IgD-negative memory B cell (primary cell): Measurements from ENCODE around the gene UAP1L1. TPM values are rescaled to one million over a fixed set of nuclear protein-coding genes. Genes with fewer than 3 reads are reported as not detected.
A peak's percentile ranks its signal among the peaks of the same experiment; 100 is the strongest.

ENCODE experiments used
- H3K27ac Mint-ChIP-seq, 3 donors: one replicate each; pipeline ENCODE4 v1.8.0; 2020 to 2022; ENCODE audit warnings: mild to moderate bottlenecking in 3 of 3, mixed read lengths in 3 of 3, moderate library complexity in 1 of 3
- H3K27me3 Mint-ChIP-seq: one replicate; pipeline ENCODE4 v1.8.0; 2021; ENCODE audit warnings: mixed read lengths
- H3K36me3 Mint-ChIP-seq: one replicate; pipeline ENCODE4 v1.8.0; 2020; ENCODE audit warnings: mild to moderate bottlenecking, mixed read lengths
- H3K4me1 Mint-ChIP-seq, 3 donors: one replicate each; pipeline ENCODE4 v1.8.0; 2020 to 2022; ENCODE audit warnings: mixed read lengths in 3 of 3, mild to moderate bottlenecking in 1 of 3
- H3K4me3 Mint-ChIP-seq, 4 donors: one replicate each; pipeline ENCODE4 v1.8.0; 2020 to 2022; ENCODE audit warnings: mild to moderate bottlenecking in 4 of 4, mixed read lengths in 4 of 4, moderate library complexity in 3 of 4
- H3K9me3 Mint-ChIP-seq, 3 donors: one replicate each; pipeline ENCODE4 v1.8.0; 2020 to 2021; ENCODE audit warnings: mixed read lengths in 3 of 3, mild to moderate bottlenecking in 1 of 3
- polyA plus RNA-seq: library from polyadenylated mRNA; unstranded; fragments of 300-500 nt; fragmentation: Illumina TruSeq; gene quantifications from one replicate; pipeline ENCODE4 v1.2.3, GENCODE V29; 2021

UAP1L1 gene
- polyA plus RNA-seq, 1 donor from 2014 or later: 3.0 TPM

DNA sequence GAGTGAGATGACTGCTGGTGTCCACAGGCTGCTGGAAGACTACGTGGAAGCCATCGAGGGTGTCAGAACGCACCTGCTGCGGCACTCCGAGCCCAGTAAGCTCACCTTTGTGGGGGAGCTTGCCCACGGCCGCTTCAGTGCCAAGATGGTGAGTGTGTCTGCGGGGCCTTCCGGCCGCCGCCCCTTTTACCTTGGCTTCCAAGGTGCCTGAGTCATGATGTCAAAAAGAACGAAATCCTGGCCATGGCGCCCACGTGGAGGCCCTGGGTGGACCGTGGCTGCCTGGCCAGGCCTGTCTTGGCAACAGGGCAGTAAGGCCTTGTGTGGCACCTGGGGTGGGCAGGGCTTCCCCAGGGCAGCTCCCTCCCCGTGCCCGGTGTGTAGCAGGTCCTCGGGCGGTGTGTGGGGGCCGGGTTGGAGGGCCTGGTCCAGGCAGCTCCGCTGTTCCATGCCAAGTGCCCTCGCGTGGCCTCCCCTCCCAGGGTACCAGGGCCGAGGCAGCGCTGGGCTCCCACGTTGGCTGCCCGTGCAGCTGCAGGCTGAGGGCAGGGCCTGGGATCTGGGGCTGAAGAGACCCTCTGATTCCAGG lies 29.4 kb downstream of the UAP1L1 start:
- Mint-ChIP-seq H3K9me3 (no peaks in the 10 kb centered on the region), H3K4me1 (no peaks in the 10 kb centered on the region), H3K4me3 (no peak overlapping the region), H3K27ac (no peak overlapping the region), H3K27me3 (no peaks in the 10 kb centered on the region), H3K36me3 (no peaks in the 10 kb centered on the region)

DNA sequence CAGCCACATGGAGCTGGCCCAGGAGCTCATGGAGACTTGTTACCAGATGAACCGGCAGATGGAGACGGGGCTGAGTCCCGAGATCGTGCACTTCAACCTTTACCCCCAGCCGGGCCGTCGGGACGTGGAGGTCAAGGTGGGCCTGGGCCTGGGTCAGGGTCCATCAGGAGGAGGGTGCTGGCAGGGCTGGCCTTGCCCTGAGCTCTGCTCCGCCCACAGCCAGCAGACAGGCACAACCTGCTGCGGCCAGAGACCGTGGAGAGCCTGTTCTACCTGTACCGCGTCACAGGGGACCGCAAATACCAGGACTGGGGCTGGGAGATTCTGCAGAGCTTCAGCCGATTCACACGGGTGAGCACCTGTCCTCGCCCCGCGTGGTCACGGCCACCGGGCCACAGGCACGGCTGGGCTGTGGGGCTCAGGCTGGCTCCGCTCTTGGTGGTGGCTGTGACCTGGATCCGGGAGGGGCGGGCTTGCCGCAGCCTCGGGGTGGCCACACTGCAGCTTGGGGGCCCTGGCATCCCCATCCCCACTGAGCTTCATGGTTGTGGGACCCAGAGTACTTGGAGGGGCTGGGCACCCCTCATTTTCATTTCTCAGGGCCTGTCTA lies 30.1 kb downstream of the UAP1L1 start:
- no peak overlapping the region for H3K27ac Mint-ChIP-seq
- no peak overlapping the region for H3K4me3 Mint-ChIP-seq
- no peaks in the 10 kb centered on the region for H3K27me3 Mint-ChIP-seq
- no peaks in the 10 kb centered on the region for H3K36me3 Mint-ChIP-seq
- H3K4me1 Mint-ChIP-seq: no peaks in the 10 kb centered on the region
- H3K9me3 Mint-ChIP-seq: no peaks in the 10 kb centered on the region

DNA sequence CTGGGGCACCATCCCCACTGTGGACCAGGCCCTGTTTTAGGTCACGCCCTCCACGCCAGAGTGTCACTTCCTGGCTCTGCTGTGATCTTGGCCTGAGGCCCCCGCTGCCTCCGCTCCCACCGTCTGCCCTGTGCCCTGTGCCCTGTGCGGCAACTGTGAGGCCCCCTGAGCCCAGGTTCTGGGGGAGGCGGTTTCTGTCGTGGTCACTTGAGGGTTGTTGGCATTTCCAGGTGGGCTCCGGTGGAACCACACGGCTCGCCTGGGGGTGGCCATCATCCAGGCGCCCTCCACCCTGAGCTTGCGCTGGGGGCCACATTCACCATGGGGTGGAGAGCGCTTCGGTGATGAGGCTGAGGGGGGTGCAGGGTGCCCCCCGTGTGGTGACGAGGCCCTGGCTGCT lies 30.7 kb downstream of the UAP1L1 start:
- Mint-ChIP-seq H3K4me1 (no peaks in the 10 kb centered on the region), H3K27me3 (no peaks in the 10 kb centered on the region), H3K4me3 (no peak overlapping the region), H3K27ac (no peak overlapping the region), H3K36me3 (no peaks in the 10 kb centered on the region), H3K9me3 (no peaks in the 10 kb centered on the region)

DNA sequence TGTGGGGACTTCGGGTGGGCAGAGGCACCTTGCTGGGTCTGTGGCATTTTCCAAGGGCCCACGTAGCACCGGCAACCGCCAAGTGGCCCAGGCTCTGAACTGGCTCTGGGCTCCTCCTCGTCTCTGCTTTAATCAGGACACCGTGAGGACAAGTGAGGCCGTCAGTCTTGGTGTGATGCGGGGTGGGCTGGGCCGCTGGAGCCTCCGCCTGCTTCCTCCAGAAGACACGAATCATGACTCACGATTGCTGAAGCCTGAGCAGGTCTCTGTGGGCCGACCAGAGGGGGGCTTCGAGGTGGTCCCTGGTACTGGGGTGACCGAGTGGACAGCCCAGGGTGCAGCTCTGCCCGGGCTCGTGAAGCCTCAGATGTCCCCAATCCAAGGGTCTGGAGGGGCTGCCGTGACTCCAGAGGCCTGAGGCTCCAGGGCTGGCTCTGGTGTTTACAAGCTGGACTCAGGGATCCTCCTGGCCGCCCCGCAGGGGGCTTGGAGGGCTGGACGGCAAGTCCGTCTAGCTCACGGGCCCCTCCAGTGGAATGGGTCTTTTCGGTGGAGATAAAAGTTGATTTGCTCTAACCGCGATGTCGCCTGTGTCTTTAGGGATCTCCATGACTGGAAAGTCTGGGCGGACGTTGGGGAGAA lies 31.4 kb downstream of the UAP1L1 start:
- H3K27ac Mint-ChIP-seq: peak overlapping the region in 1 of 3 donors; percentile 28
- no peaks in the 10 kb centered on the region for H3K36me3 Mint-ChIP-seq
- no peaks in the 10 kb centered on the region for H3K9me3 Mint-ChIP-seq
- peak overlapping the region in 1 of 4 donors; percentile 50 for H3K4me3 Mint-ChIP-seq
- peaks cover 0 to 4% (median 4%) of the 10 kb centered on the region in 3 donors for H3K4me1 Mint-ChIP-seq
- H3K27me3 Mint-ChIP-seq: no peaks in the 10 kb centered on the region

DNA sequence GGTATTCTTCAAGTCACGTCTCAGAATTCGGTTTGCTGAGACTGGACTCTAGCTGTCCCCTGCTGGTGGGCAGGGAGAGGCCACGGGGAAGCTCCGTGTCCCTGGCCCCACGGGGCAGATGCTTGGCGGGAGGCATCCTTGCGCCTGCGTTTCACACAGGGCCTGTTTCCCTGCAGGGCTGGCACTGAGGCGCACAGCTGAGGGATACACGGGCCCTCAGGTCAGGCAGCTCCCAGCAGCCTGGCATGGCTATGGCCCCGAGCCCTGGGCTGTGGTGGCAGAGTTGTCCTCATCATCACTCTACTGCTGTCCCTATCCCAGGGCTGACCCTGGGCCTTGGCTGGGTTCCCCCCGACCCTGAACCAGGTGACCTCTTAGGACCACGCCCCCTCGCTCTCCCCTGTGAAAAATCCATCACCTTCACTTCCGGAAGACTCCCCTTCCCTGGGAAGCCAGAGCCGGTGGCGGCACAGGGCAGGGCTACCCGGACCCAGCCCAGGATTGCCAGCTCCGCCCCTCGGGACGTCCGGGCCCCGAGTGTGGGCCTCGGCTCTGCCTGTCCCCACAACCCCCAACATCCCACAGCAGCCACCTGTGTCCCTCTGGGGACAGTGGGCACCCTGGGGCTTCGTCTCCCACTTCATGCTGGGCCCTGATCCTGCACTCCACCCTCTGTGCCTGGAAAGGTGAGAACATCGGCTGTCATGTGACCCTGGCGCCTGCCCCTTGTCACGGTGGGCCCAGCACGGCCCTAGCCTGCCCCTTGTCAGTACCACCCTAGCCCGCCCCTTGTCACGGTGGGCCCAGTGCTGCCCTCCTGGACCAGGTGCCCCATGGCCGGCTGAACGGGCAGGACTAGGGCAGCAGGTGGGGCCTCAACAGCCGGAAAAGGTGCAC lies 32.2 kb downstream of the UAP1L1 start:
- peak overlapping the region in 1 of 4 donors; percentile 50 for H3K4me3 Mint-ChIP-seq
- H3K27ac Mint-ChIP-seq: peak overlapping the region in 1 of 3 donors; percentile 28
- H3K27me3 Mint-ChIP-seq: no peaks in the 10 kb centered on the region
- H3K36me3 Mint-ChIP-seq: no peaks in the 10 kb centered on the region
- H3K4me1 Mint-ChIP-seq: peaks cover 0 to 4% (median 4%) of the 10 kb centered on the region in 3 donors
- H3K9me3 Mint-ChIP-seq: no peaks in the 10 kb centered on the region

DNA sequence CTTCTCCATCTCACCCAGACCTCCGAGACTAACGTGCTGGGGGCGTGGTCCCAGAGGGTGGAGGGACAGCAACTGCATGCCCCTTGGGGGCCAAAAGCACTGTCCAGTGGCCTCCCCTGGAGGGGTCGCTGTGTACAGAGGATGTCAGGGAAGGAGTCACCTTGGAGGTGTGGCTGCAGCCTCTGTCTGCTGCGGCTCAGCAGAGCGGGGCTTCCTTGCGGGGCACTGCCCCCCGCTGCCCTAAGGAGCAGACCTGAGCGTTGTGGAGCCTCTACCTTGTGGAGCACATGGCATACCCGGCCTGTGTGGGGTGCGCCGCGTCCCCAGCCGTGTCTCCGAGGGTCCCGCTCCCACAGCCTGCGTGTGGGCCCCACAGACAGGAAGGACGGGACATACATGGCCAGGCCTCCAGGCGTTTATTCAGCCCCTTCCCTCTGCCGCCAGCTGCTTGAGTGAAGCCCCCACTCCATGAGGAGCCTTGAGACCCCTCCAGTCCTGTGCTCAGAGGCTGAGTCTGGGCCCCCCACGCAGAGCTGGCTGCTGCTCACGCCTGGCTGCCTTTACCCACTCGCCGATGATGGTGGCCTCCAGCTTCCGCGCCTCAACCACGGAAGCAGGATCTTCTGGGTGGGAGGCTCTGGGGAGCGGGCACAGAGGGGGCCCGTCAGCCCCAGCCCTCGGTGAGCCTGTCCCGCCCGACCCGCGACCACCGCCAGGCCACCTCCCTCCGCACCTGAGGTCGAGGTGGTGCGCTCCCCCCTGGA lies 33.0 kb downstream of the UAP1L1 start:
- Mint-ChIP-seq H3K4me1 (peaks cover 0 to 4% (median 4%) of the 10 kb centered on the region in 3 donors), H3K4me3 (no peak overlapping the region), H3K27ac (no peak overlapping the region), H3K9me3 (no peaks in the 10 kb centered on the region), H3K36me3 (no peaks in the 10 kb centered on the region), H3K27me3 (no peaks in the 10 kb centered on the region)

DNA sequence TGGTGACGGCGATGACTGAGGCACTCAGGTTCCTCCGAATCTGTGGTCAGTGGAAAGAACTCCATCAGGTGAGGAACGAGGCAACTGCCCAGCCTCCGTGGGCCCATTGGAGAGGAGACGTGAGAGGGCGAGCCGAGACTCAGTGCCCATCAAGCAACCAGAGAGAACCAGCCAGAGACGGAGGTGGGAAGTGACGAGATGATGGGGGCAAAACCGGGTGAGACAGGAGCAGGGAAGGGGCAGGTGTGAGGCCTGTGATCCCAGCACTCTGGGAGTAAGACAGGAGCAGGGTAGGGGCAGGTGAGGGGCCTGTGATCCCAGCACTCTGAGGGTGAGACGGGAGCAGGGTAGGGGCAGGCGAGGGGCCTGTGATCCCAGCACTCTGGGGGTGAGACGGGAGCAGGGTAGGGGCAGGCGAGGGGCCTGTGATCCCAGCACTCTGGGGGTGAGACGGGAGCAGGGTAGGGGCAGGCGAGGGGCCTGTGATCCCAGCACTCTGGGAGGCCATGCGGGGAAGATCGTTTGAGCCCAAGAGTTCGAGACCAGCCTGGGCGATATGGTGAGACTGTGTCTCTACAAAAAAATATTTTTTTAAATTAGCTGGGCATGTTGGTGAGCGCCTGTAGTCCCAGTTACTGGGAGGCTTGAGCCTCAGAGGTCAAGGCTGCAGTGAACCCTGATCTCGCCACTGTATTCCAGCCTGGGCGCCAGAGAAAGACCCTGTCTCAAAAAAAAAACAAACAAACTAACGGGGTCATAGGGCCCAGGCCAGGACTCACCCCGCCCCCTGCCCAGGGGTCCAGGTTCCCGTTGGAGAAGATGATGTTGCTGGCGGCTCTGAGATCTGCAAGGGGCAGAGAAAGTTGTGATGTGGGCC lies 33.8 kb downstream of the UAP1L1 start:
- Mint-ChIP-seq H3K27ac (no peak overlapping the region), H3K9me3 (no peaks in the 10 kb centered on the region), H3K4me3 (peak overlapping the region in 2 of 4 donors; percentile 8 to 26)

DNA sequence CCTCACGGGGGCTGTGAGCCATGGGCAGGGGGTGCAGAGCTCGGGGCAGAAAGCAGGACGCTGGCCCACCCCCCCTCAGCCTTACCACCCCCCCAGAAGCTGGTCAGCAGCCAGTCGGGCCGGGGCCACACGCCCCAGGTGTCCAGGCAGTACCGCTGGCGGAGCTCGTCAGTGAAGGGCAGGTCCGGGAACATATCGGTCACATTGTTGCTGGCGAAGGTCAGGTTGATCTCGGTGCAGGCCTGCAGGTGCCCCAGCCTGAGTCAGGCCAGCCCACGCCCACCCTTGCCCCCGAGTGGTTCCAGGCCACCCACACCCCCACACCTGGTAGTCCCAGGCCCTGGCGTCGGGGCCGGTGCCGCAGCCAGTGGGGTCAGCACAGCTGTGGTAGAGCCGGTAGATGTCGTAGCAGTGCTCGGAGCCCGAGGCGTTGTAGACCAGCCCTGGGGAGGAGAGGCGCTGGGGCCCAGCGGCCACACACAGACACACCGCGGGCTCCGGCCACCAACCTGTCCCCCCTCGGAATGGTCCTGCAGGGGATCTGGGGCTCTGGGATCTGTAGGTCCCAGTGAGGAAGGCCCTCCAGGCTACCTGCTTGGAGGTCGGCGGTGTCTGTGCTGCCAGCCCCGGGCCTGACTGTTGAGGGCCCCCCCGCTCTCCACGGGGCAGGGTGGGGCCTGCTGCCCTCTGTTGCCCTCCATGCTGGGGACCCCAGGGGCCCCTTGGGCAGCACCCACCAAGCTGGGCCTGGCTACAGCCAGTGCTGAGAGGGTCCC lies 34.7 kb downstream of the UAP1L1 start:
- H3K36me3 Mint-ChIP-seq: no peaks in the 10 kb centered on the region
- H3K4me3 Mint-ChIP-seq: peak overlapping the region in 1 of 4 donors; percentile 26
- H3K27ac Mint-ChIP-seq: peak overlapping the region in 1 of 3 donors; percentile 73
- H3K27me3 Mint-ChIP-seq: no peaks in the 10 kb centered on the region
- H3K9me3 Mint-ChIP-seq: no peaks in the 10 kb centered on the region
- H3K4me1 Mint-ChIP-seq: peaks cover 0 to 4% (median 4%) of the 10 kb centered on the region in 3 donors

More for the DNA sequence above, 33.8 kb downstream of the UAP1L1 start:
- H3K36me3 Mint-ChIP-seq: no peaks in the 10 kb centered on the region
- H3K4me1 Mint-ChIP-seq: peaks cover 0 to 4% (median 4%) of the 10 kb centered on the region in 3 donors
- no peaks in the 10 kb centered on the region for H3K27me3 Mint-ChIP-seq

DNA sequence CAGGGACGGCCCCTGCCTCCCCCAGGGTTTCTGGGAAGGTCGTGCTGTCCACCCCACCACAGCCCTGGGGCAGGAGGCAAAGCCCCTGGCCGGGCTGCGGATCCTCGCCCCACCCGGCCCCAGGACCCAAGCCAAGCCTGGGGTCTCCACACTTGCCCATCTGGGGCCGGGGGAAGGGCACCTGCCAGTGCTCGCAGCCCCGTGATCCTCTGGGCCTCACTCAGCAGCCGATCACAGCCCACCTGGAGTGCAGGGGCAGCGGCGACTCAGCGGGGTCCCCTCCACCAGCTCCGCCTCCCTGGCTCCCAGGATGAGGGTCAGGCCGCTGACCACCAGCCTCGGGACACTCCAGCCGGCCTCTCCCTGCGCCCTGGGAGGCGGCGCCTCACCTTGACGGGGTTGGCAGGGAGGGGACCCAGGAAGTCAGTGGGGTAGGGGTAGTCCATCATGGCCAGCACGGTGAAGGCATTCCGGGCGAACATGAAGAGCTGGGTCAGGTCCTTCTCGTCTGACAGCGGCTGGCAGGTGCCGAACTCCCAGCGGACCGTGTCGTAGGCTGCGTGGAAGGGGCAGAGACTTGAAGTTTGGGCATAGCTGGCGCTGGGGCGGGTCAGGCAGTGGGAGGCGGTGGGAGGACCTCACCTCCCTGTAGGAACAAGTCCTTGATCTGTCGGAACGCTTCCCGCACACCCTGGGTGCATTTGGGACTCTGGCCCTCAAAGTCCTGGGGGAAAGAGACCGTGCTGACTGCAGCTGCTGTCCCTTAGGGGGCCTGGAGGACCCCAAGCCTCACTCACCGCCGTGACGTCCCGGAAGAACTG lies 35.5 kb downstream of the UAP1L1 start:
- Mint-ChIP-seq H3K36me3 (no peaks in the 10 kb centered on the region), H3K9me3 (no peaks in the 10 kb centered on the region), H3K4me3 (peak overlapping the region; percentile 68 to 92 (median 82)), H3K4me1 (peaks cover 0 to 4% (median 4%) of the 10 kb centered on the region in 3 donors), H3K27ac (peak overlapping the region in 1 of 3 donors; percentile 53), H3K27me3 (no peaks in the 10 kb centered on the region)

DNA sequence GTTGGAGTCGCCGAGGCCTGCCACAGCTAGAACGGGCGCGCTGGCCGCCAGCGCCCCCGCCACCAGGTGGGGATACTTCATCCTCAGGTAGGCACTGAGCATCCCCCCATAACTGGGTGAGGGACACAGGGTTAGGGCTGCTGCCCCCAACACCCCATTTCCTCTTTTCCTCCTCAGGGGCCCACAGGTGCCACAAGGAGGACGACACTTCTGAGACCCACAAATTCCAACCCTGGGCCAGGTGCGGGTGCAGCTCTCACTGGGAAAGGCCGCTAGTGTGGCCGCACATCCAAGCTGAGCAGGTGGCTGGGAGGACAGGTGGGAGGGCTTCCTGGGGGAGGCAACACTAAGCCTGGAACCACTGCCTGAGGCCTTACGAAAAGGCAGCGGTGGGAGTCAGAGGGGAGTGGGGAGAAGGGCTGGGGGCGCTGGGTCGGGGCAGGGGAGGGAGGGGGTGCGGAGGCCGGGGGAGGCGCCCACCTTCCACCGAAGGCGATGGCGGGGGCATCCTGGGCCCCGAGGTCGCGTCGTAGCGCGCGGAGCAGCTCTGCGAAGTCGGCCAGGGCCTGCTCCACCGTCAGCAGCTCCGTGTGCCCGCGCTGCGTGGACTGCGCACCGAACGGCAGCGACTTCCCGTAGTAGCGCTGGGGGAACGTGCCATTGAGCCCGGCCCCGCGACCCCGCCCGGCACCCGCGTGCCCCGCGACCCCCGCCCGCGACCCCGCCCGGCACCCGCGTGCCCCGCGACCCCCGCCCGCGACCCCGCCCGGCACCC lies 36.3 kb downstream of the UAP1L1 start:
- H3K4me3 Mint-ChIP-seq: peak overlapping the region; percentile 68 to 92 (median 82)
- peaks cover 0 to 4% (median 4%) of the 10 kb centered on the region in 3 donors for H3K4me1 Mint-ChIP-seq
- H3K36me3 Mint-ChIP-seq: no peaks in the 10 kb centered on the region
- peak overlapping the region in 1 of 3 donors; percentile 53 for H3K27ac Mint-ChIP-seq
- no peaks in the 10 kb centered on the region for H3K9me3 Mint-ChIP-seq
- H3K27me3 Mint-ChIP-seq: no peaks in the 10 kb centered on the region

DNA sequence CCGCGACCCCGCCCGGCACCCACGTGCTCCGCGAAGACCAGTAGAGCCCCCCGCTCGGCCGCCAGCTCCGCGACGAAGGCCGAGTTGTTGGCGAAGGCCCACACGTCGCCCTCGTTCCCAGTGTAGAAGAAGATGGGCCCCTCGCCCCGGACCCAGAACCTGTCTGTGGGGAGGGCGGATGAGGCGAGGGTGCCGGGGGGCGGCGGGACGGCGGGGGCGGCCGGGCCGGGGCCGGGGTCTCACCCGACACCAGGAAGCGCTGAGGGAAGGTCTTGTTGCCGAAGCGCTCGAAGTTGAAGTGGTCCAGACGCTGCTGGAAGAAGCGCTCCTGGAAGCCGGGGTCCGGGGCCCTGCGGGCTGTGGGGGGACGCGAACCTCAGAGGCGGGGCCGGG lies 36.9 kb downstream of the UAP1L1 start:
- no peak overlapping the region for H3K27ac Mint-ChIP-seq
- no peaks in the 10 kb centered on the region for H3K36me3 Mint-ChIP-seq
- no peaks in the 10 kb centered on the region for H3K27me3 Mint-ChIP-seq
- peaks cover 6 to 8% (median 8%) of the 10 kb centered on the region in 3 donors for H3K4me1 Mint-ChIP-seq
- no peaks in the 10 kb centered on the region for H3K9me3 Mint-ChIP-seq
- peak overlapping the region in 3 of 4 donors; percentile 12 to 79 (median 57) for H3K4me3 Mint-ChIP-seq
